A549 (cell line): ENCODE results near the gene MED26. TPM values are rescaled to one million over a fixed set of nuclear protein-coding genes. Genes with fewer than 3 reads are reported as not detected.

ENCODE experiments used
- ATAC-seq, 2 experiments: fragments of 200-7000 bp in 1 of 2; fragments of >200 bp in 1 of 2; cut with Nextera tagmentation in 1 of 2; cut with Tn5 transposase in 1 of 2; 3 replicates each; pipeline versions ENCODE4 v1.8.0 to v1.9.1; 2018 to 2020; ENCODE audit warnings: mild to moderate bottlenecking in 1 of 2, moderate library complexity in 1 of 2
- CTCF ChIA-PET: fragments of 300-600 bp; sonication (Branson Sonifier 250); formaldehyde crosslinking; extraction: SDS; loops from one replicate; lab custom pipeline; 2021; ENCODE audit warnings: antibody characterized with exemption, inconsistent platforms; lab: Yijun Ruan, JAX
- POLR2A ChIA-PET: fragments of 350-600 bp; formaldehyde crosslinking; extraction: SDS; loops from one replicate; lab custom pipeline; 2021; ENCODE audit warnings: antibody characterized with exemption, inconsistent platforms; lab: Yijun Ruan, JAX
- DNase-seq, 2 experiments: peaks; one replicate each; pipeline versions ENCODE4 v3.0.0 to v3.0.0-alpha.2; 2011 to 2016; ENCODE audit warnings: low read depth in 1 of 2, low spot score in 1 of 2
- FAIRE-seq: peaks from 2 replicates; lab custom pipeline; 2011; peaks lifted over from hg19 to GRCh38; lab: Jason Lieb, UNC
- H3K27ac ChIP-seq, 2 experiments: fragments of >200 bp; sonication (Bioruptor Twin); formaldehyde crosslinking; 3 replicates each; pipeline ENCODE4 v1.5.1; 2016 to 2017
- H3K4me1 ChIP-seq: fragments of >200 bp; sonication (Bioruptor Twin); formaldehyde crosslinking; 3 replicates; pipeline ENCODE4 v1.6.1; 2016
- H3K4me2 ChIP-seq: fragments of >200 bp; sonication (Bioruptor Twin); formaldehyde crosslinking; 3 replicates; pipeline ENCODE4 v1.6.1; 2016
- H3K4me3 ChIP-seq: fragments of >200 bp; sonication (Bioruptor Twin); formaldehyde crosslinking; 3 replicates; pipeline ENCODE4 v1.5.1; 2016
- H3K9me3 ChIP-seq: fragments of >200 bp; sonication (Bioruptor Twin); formaldehyde crosslinking; 3 replicates; pipeline ENCODE4 v1.6.1; 2016
- BHLHE40 ChIP-seq: IDR thresholded peaks from 2 replicates; pipeline ENCODE4 v1.6.1; 2012; ENCODE audit warnings: low read depth, low read length, inconsistent platforms
- CBX8 ChIP-seq: fragments of 200-600 bp; sonication (generic); IDR thresholded peaks from 2 replicates; pipeline ENCODE4 v1.6.1; 2016
- CEBPB ChIP-seq, 2 experiments: fragments of >200 bp in 1 of 2; sonication (Bioruptor Twin) in 1 of 2; formaldehyde crosslinking in 1 of 2; IDR thresholded peaks; 2 replicates each; pipeline ENCODE4 v1.6.1; 2012 to 2016
- EHF ChIP-seq: fragments of 250-450 bp; sonication (Bioruptor Pico); IDR thresholded peaks from 2 replicates; pipeline ENCODE4 v1.5.0; 2020; ENCODE audit warnings: mild to moderate bottlenecking
- EHMT2 ChIP-seq: fragments of 200-600 bp; sonication (generic); IDR thresholded peaks from 2 replicates; pipeline ENCODE4 v1.6.1; 2016; ENCODE audit warnings: antibody characterized with exemption, low read depth, mild to moderate bottlenecking, moderate library complexity
- EP300 ChIP-seq, 2 experiments: fragments of >200 bp; sonication (Bioruptor Twin); formaldehyde crosslinking; IDR thresholded peaks; 2 replicates in 1 of 2; 3 replicates in 1 of 2; pipeline ENCODE4 v1.6.1; 2016 to 2017
- FOSL2 ChIP-seq, 2 experiments: fragments of 450-650 bp in 1 of 2; fragments of >200 bp in 1 of 2; sonication (Bioruptor Twin) in 1 of 2; formaldehyde crosslinking; IDR thresholded peaks; 2 replicates each; pipeline versions ENCODE4 v1.5.0 to v1.6.1; 2016 to 2020; ENCODE audit warnings: mild to moderate bottlenecking in 1 of 2, moderate library complexity in 1 of 2
- FOXS1 ChIP-seq: fragments of 250-450 bp; sonication (Bioruptor Pico); IDR thresholded peaks from 2 replicates; pipeline ENCODE4 v1.5.0; 2020; ENCODE audit warnings: mild to moderate bottlenecking, moderate library complexity
- HMGXB4 ChIP-seq: fragments of 250-450 bp; sonication (Bioruptor Pico); IDR thresholded peaks from 2 replicates; pipeline ENCODE4 v1.5.0; 2021; ENCODE audit warnings: mild to moderate bottlenecking, moderate library complexity, borderline replicate concordance
- HOXA7 ChIP-seq: fragments of 250-450 bp; sonication (Bioruptor Pico); IDR thresholded peaks from 2 replicates; pipeline ENCODE4 v1.5.0; 2020; ENCODE audit warnings: mild to moderate bottlenecking, moderate library complexity
- JUN ChIP-seq, 2 experiments: fragments of >200 bp; sonication (Bioruptor Twin); formaldehyde crosslinking; IDR thresholded peaks; 2 replicates in 1 of 2; 3 replicates in 1 of 2; pipeline ENCODE4 v1.6.1; 2016 to 2017
- JUNB ChIP-seq: fragments of >200 bp; sonication (Bioruptor Twin); formaldehyde crosslinking; IDR thresholded peaks from 2 replicates; pipeline ENCODE4 v1.6.1; 2016
- MAFK ChIP-seq: fragments of 450-650 bp; IDR thresholded peaks from 2 replicates; pipeline ENCODE4 v1.6.1; 2014; ENCODE audit not compliant: partially characterized antibody
- NPAS2 ChIP-seq: fragments of 250-450 bp; sonication (Bioruptor Pico); IDR thresholded peaks from 2 replicates; pipeline ENCODE4 v1.8.0; 2022; ENCODE audit warnings: mild to moderate bottlenecking, moderate library complexity, borderline replicate concordance
- NR3C1 ChIP-seq: fragments of >200 bp; sonication (Bioruptor Twin); formaldehyde crosslinking; IDR thresholded peaks from 3 replicates; pipeline ENCODE4 v1.6.1; 2017
- POLR2A ChIP-seq: IDR thresholded peaks from 2 replicates; pipeline ENCODE4 v1.6.1; 2012; ENCODE audit warnings: mild to moderate bottlenecking, low read length
- REST ChIP-seq: fragments of 200-600 bp; sonication (generic); IDR thresholded peaks from 2 replicates; pipeline ENCODE4 v1.6.1; 2016; ENCODE audit warnings: antibody characterized with exemption, mild to moderate bottlenecking, moderate library complexity
- SMC3 ChIP-seq: fragments of >200 bp; sonication (Bioruptor Twin); formaldehyde crosslinking; IDR thresholded peaks from 3 replicates; pipeline ENCODE4 v1.6.1; 2018; ENCODE audit warnings: inconsistent platforms
- SREBF2 ChIP-seq: fragments of 450-650 bp; IDR thresholded peaks from 2 replicates; pipeline ENCODE4 v1.6.1; 2014; ENCODE audit warnings: mild to moderate bottlenecking, moderate library complexity
- ZFP36 ChIP-seq: fragments of 450-650 bp; IDR thresholded peaks from 2 replicates; pipeline ENCODE4 v1.6.1; 2014; ENCODE audit warnings: borderline replicate concordance; ENCODE audit not compliant: partially characterized antibody
- WGBS: methylation state at CpG from one replicate; pipeline ENCODE4 v1.1.6; 2017; ENCODE audit errors: missing lambda C conversion rate; 5-methylcytosine and 5-hydroxymethylcytosine counted together
- polyA plus RNA-seq, 4 experiments: library from polyadenylated mRNA; depleted of rRNA in 3 of 4; stranded (reverse); fragments of >200 nt; fragmentation: RNase III in 1 of 4; extraction: RNeasy Plus Mini Kit Qiagen cat#74134 plus additional on column Dnase treatment in 1 of 4; gene quantifications; 2 replicates in 3 of 4; 3 replicates in 1 of 4; pipeline ENCODE4 v1.2.3, GENCODE V29; 2011 to 2017
- TF ChIP-seq, protein P1 (sequence below): fragments of >200 bp; sonication (Bioruptor Twin); formaldehyde crosslinking; IDR thresholded peaks from 3 replicates; pipeline ENCODE4 v1.6.1; 2016
- TF ChIP-seq, protein P2 (sequence below): IDR thresholded peaks from 2 replicates; pipeline ENCODE4 v1.6.1; 2012
- TF ChIP-seq, protein P3 (sequence below): fragments of >200 bp; sonication (Bioruptor Twin); formaldehyde crosslinking; IDR thresholded peaks from 3 replicates; pipeline ENCODE4 v1.5.1; 2016

The MED26 gene
- polyA plus RNA-seq, 2 of the 4 experiments (the other 2 are of a cell fraction): 2.4 to 3.6 TPM

GRCh38 chr19:16575861-16576689, 51.9 kb downstream of the MED26 start (continued):
- TF ChIP-seq HMGXB4 (CRISPR knock-in tag): no peak
- no peak for TF ChIP-seq CBX8
- TF ChIP-seq EP300 (IDR thresholded peaks at IDR 0.05): no peak
- TF ChIP-seq, protein P1, sequence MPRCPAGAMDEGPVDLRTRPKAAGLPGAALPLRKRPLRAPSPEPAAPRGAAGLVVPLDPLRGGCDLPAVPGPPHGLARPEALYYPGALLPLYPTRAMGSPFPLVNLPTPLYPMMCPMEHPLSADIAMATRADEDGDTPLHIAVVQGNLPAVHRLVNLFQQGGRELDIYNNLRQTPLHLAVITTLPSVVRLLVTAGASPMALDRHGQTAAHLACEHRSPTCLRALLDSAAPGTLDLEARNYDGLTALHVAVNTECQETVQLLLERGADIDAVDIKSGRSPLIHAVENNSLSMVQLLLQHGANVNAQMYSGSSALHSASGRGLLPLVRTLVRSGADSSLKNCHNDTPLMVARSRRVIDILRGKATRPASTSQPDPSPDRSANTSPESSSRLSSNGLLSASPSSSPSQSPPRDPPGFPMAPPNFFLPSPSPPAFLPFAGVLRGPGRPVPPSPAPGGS: no peak
- TF ChIP-seq CEBPB (IDR thresholded peaks at IDR 0.05): no peak
- no peak for TF ChIP-seq JUNB
- no peak for TF ChIP-seq NR3C1
- TF ChIP-seq EHF (CRISPR knock-in tag): no peak
- TF ChIP-seq JUN (IDR thresholded peaks at IDR 0.05): no peak
- no peak for TF ChIP-seq ZFP36
- no peak for TF ChIP-seq FOXS1 (CRISPR knock-in tag)
- no peak for TF ChIP-seq NPAS2
- no peak for TF ChIP-seq SREBF2

DNA sequence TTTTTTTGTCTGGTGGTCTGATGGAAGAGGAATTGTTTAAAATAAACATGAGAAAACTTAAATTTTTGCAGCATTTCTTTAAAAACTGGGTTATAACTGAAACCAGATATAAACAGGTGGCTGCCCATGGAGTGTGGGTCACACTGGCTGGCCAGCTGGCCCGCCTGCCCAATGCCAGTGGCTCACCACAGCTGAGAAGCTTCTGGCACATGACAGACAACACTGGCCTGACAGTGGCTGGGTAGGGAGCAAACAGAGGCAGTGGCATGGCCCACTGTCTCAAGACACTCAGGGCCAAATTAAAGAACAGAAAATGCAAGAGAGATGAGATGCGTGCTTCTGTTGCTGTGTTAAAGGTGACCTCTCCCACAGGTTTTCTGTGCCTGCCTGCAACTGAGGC, 52.7 kb downstream of the MED26 start:
- TF ChIP-seq REST (no peak), EHMT2 (no peak), POLR2A (no peak), MAFK (no peak), BHLHE40 (no peak), SMC3 (no peak), CBX8 (no peak), HOXA7 (CRISPR knock-in tag) (no peak), FOSL2 (IDR thresholded peaks at IDR 0.05) (no peak), FOSL2 (CRISPR knock-in tag; IDR thresholded peaks at IDR 0.05) (no peak)
- TF ChIP-seq, protein P2, sequence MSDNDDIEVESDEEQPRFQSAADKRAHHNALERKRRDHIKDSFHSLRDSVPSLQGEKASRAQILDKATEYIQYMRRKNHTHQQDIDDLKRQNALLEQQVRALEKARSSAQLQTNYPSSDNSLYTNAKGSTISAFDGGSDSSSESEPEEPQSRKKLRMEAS: no peak
- TF ChIP-seq, protein P3, sequence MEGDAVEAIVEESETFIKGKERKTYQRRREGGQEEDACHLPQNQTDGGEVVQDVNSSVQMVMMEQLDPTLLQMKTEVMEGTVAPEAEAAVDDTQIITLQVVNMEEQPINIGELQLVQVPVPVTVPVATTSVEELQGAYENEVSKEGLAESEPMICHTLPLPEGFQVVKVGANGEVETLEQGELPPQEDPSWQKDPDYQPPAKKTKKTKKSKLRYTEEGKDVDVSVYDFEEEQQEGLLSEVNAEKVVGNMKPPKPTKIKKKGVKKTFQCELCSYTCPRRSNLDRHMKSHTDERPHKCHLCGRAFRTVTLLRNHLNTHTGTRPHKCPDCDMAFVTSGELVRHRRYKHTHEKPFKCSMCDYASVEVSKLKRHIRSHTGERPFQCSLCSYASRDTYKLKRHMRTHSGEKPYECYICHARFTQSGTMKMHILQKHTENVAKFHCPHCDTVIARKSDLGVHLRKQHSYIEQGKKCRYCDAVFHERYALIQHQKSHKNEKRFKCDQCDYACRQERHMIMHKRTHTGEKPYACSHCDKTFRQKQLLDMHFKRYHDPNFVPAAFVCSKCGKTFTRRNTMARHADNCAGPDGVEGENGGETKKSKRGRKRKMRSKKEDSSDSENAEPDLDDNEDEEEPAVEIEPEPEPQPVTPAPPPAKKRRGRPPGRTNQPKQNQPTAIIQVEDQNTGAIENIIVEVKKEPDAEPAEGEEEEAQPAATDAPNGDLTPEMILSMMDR: no peak
- H3K9me3 ChIP-seq: no peaks in the 10 kb centered on the region
- peaks cover 14% of the 10 kb centered on the region; the same call in 2 of the 3 replicates for H3K4me1 ChIP-seq
- DNase-seq: no peak
- WGBS: 86% methylated on average over 2 of the region's 2 CpGs
- H3K4me2 ChIP-seq: no peak overlapping the region
- H3K27ac ChIP-seq: no peak overlapping the region
- FAIRE-seq: no peak
- ChIA-PET CTCF (no interaction called here), POLR2A (no interaction called here)
- H3K4me3 ChIP-seq: no peak overlapping the region
- no peak for ATAC-seq
